Upper lobe of right lung (tissue), 1 donor: Measurements from ENCODE around the gene LUC7L. TPM values are rescaled to one million over a fixed set of nuclear protein-coding genes. Genes with fewer than 3 reads are reported as not detected.

Source experiments
- ATAC-seq: fragments of 200-7000 bp; cut with Tn5 transposase; one replicate; pipeline ENCODE4 v1.9.1; 2020; ENCODE audit warnings: mild to moderate bottlenecking, moderate library complexity
- DNase-seq: peaks from one replicate; pipeline ENCODE4 v3.0.0-alpha.2; 2020
- H3K27ac ChIP-seq: fragments of 200-600 bp; one replicate; pipeline ENCODE4 v1.8.0; 2022
- H3K27me3 ChIP-seq: fragments of 200-600 bp; one replicate; pipeline ENCODE4 v1.8.0; 2022; ENCODE audit warnings: mild to moderate bottlenecking
- H3K36me3 ChIP-seq: fragments of 200-600 bp; one replicate; pipeline ENCODE4 v1.8.0; 2022
- H3K4me1 ChIP-seq: fragments of 200-600 bp; one replicate; pipeline ENCODE4 v1.8.0; 2022
- H3K4me3 ChIP-seq: fragments of 200-600 bp; one replicate; pipeline ENCODE4 v1.8.0; 2022; ENCODE audit warnings: mild to moderate bottlenecking
- H3K9me3 ChIP-seq: fragments of 200-600 bp; one replicate; pipeline ENCODE4 v1.8.0; 2022
- CTCF ChIP-seq: fragments of 200-600 bp; IDR thresholded peaks from one replicate; pipeline ENCODE4 v1.8.0; 2022; ENCODE audit warnings: antibody characterized with exemption
- intact Hi-C: fragments of 100-400 bp; cut with DNase I; formaldehyde crosslinking; loops from one replicate; pipeline ENCODE4 v1.11.0; 2022
- total RNA-seq: library from RNA; stranded (reverse); fragmentation: NEBNext Ultra II Directional; extraction: Animal tissue kit (Norgen Biotek cat#: 25700); gene quantifications from one replicate; pipeline ENCODE4 v1.2.1, GENCODE V29; 2021
- donor health status: DM: no; HTN: yes; CAD: no; lungs with severe emphysema.

Gene LUC7L
- total RNA-seq, 1 donor from 2014 or later: 78.8 TPM

- DNase-seq (peak; percentile 61), ATAC-seq (no peak)
- TF ChIP-seq CTCF: no peak
- H3K4me1 ChIP-seq: no peaks in the 10 kb centered on the region
- no peak overlapping the region for H3K4me3 ChIP-seq
- H3K27ac ChIP-seq: no peak overlapping the region
- H3K36me3 ChIP-seq: peaks cover 45% of the 10 kb centered on the region
- H3K27me3 ChIP-seq: no peaks in the 10 kb centered on the region
- intact Hi-C loops: no loop called here
- no peaks in the 10 kb centered on the region for H3K9me3 ChIP-seq
These were observed 35.2 kb upstream of the LUC7L start for GRCh38 chr16:264440-264951.

DNA sequence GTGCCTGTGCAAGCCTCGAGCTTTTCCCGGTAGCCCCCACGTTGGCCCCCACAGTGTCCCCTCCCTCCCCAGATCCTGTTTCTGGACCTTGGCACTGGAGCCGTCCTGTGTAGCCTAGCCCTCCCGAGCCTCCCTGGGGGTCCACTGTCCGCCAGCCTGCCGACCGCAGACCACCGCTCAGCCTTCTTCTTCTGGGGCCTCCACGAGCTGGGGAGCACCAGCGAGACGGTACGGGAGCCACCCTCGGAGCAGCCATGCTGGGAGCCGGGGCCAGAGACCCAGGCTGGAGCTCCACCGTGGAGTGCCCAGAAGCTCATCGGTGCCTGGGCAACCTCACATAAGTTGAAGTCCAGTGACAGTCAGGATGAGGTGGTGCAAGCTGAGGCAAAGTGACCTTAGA is 34.7 kb upstream of the LUC7L start:
- no peaks in the 10 kb centered on the region for H3K27me3 ChIP-seq
- no peaks in the 10 kb centered on the region for H3K4me1 ChIP-seq
- no peaks in the 10 kb centered on the region for H3K9me3 ChIP-seq
- no peak overlapping the region for H3K4me3 ChIP-seq
- no peak for ATAC-seq
- intact Hi-C loops: no loop called here
- no peak overlapping the region for H3K27ac ChIP-seq
- H3K36me3 ChIP-seq: peaks cover 47% of the 10 kb centered on the region
- no peak for DNase-seq
- no peak for TF ChIP-seq CTCF

DNA sequence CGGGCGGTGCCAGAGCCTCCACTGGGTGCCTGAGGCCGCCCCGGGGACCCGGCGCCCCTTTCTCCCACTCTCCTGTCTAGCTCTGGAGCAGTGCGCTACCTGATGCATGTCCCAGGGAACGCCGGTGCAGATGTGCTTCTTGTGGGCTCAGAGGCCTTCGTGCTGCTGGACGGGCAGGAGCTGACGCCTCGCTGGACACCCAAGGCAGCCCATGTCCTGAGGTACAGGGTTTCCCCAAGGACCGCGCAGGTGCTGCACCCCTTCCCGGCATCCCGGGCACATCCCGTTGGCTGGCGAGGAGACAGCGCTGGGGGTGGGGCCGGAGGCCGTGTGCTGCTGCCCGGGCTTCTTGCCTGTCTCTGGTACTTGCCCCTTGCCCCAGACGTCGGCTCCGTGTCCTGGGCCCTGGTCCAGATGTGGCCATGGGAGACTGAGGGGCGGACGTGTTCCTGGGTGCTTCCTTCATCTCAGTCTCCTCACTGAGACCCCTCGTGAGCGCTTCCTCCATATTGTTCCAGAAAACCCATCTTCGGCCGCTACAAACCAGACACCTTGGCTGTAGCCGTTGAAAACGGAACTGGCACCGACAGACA is 34.0 kb upstream of the LUC7L start:
- intact Hi-C loops: no loop called here
- TF ChIP-seq CTCF: no peak
- DNase-seq (peak; percentile 64), ATAC-seq (no peak)
- no peak overlapping the region for H3K4me3 ChIP-seq
- H3K9me3 ChIP-seq: no peaks in the 10 kb centered on the region
- H3K27me3 ChIP-seq: no peaks in the 10 kb centered on the region
- no peak overlapping the region for H3K27ac ChIP-seq
- H3K4me1 ChIP-seq: no peaks in the 10 kb centered on the region
- peaks cover 47% of the 10 kb centered on the region for H3K36me3 ChIP-seq

GRCh38 chr16:262121-262745 is 33.0 kb upstream of the LUC7L start:
- ATAC-seq (no peak), DNase-seq (no peak)
- peaks cover 47% of the 10 kb centered on the region for H3K36me3 ChIP-seq

DNA sequence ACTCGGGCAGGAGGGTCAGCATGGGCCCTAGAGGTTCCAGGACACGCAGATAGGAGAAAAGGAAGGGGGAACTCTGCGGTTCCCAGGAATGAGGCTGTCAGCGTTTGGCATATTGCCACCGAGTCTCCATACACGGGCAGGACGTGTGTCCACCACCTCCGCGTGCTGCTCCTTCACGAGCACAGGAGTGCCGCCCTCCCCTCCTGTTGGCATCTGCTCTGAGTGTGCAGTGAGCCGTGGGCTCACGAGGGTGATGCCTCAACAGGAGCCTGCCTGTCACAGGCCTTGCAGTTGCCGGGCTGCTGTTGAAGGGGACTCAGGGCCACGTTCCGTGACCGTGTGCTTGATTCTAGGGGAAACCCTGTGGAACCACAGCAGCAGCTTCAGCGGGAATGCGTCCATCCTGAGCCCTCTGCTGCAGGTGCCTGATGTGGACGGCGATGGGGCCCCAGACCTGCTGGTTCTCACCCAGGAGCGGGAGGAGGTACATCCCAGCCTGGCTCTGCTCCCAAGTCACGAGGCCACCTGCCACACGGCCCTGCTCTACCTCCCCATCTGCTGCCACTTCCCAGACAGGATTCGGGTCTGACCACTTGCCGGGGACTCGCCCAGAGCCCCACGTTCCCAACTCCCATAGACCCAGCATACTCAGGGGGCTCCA is 31.9 kb upstream of the LUC7L start:
- Histone ChIP-seq H3K36me3 (peaks cover 47% of the 10 kb centered on the region), H3K4me1 (no peaks in the 10 kb centered on the region), H3K4me3 (no peak overlapping the region), H3K27ac (no peak overlapping the region), H3K9me3 (no peaks in the 10 kb centered on the region), H3K27me3 (no peaks in the 10 kb centered on the region)
- DNase-seq (no peak), ATAC-seq (no peak)
- TF ChIP-seq CTCF: no peak
- intact Hi-C loops: no loop called here

More at GRCh38 chr16:262121-262745, 33.0 kb upstream of the LUC7L start:
- Histone ChIP-seq H3K4me1 (no peaks in the 10 kb centered on the region), H3K27ac (no peak overlapping the region), H3K4me3 (no peak overlapping the region), H3K27me3 (no peaks in the 10 kb centered on the region), H3K9me3 (no peaks in the 10 kb centered on the region)
- intact Hi-C loops: no loop called here
- no peak for TF ChIP-seq CTCF
